Medulla oblongata (tissue), 1 donor: ENCODE results near the gene ST13.
"Not testable (repeated sequence)": the region's sequence is repeated elsewhere in the genome, so short reads cannot be mapped to it uniquely, and the experiment has no call there.

Source experiments
- DNase-seq: peaks from one replicate; pipeline ENCODE4 v3.0.0-alpha.2; 2015; ENCODE audit errors: extremely low spot score

ST13 gene

GRCh38 chr22:40781749-40782148, 74.7 kb downstream of the ST13 start:
- not testable (repeated sequence) for DNase-seq
